ENCODE results near the gene ANO1.

DNA sequence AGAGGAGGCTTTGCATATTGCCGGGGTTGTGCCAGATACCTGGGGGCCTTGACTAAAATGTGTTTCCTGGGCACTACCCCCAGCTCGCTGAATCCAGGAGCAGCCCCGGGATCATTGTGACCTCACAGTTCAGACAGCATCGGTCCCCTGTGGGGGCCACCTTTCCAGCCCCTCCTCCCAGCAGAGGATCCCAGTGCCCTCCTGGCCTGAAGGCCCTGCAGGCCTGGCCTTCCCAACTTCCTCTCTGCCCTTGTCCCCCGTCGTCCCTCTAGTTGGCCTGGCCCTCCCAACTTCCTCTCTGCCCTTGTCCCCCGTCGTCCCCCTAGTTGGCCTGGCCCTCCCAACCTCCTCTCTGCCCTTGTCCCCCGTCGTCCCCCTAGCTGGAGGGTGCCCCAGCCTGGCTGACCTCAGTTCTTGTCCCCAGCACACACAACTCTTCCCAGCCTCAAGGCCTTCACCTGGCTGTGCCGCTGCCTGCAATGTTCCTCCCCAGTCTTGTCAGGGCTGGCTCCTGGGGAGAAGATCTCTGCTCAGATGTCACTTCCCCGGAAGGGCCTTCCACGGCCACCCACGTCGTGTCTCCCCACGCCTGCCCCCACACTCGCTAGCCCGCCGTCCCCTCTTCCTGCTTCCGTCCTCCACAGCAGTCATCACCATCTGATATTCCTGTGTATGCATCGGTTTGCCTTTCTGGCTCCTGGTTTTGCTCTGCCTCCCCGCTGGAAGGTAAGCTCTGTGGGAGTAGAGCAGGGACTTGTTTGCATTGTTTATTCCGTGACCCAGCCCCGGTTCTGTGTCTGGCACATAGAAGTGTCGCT is 12.6 kb upstream of the ANO1 start:
- TF ChIP-seq GATA2 (IDR thresholded peaks at IDR 0.05; ENCODE audit: low read depth, low read length): no peak
- no peak for TF ChIP-seq GATA3 (IDR thresholded peaks at IDR 0.05; ENCODE audit: low read depth, low read length)

Data from SH-SY5Y (cell line).